Gastrocnemius medialis (tissue), 4 donors: Measurements from ENCODE around the gene NOP58. TPM values are rescaled to one million over a fixed set of nuclear protein-coding genes. Genes with fewer than 3 reads are reported as not detected.

Source experiments
- ATAC-seq, 2 donors: fragments of 150-250 bp; one replicate each; pipeline ENCODE4 v1.9.1; 2016
- DNase-seq, 2 donors: peaks; one replicate each; pipeline ENCODE4 v3.0.0-alpha.2; 2019
- H3K27ac ChIP-seq, 4 donors: fragments of 200-600 bp; sonication (generic); 1 replicate in 1 of 4; 2 replicates in 3 of 4; pipeline ENCODE4 v1.5.1; 2016 to 2018; ENCODE audit warnings: mild to moderate bottlenecking in 2 of 4, moderate library complexity in 1 of 4
- H3K27me3 ChIP-seq, 3 donors: fragments of 200-600 bp; sonication (generic) in 2 of 3; 1 replicate in 1 of 3; 2 replicates in 2 of 3; pipeline versions ENCODE4 v1.5.1 to v1.6.0; 2016 to 2019; ENCODE audit warnings: mild to moderate bottlenecking in 1 of 3, moderate library complexity in 1 of 3
- H3K36me3 ChIP-seq, 2 donors: fragments of 200-600 bp; sonication (generic) in 1 of 2; one replicate each; pipeline ENCODE4 v1.5.1; 2017 to 2018
- H3K4me1 ChIP-seq, 2 donors: fragments of 200-600 bp; sonication (generic) in 1 of 2; one replicate each; pipeline ENCODE4 v1.5.1; 2016 to 2017; ENCODE audit warnings: mild to moderate bottlenecking in 2 of 2
- H3K4me3 ChIP-seq, 4 donors: fragments of 200-600 bp; sonication (generic) in 3 of 4; 1 replicate in 1 of 4; 2 replicates in 3 of 4; pipeline ENCODE4 v1.5.1; 2016 to 2019; ENCODE audit warnings: mild to moderate bottlenecking in 2 of 4
- H3K9me3 ChIP-seq, 3 donors: fragments of 200-600 bp; sonication (generic) in 2 of 3; 1 replicate in 1 of 3; 2 replicates in 2 of 3; pipeline ENCODE4 v1.5.1; 2016 to 2019
- CTCF ChIP-seq, 5 experiments: fragments of 450-650 bp in 3 of 5; fragments of 200-600 bp in 2 of 5; sonication (generic) in 2 of 5; IDR thresholded peaks in 4 of 5; conservative IDR thresholded peaks in 1 of 5; 1 replicate in 4 of 5; 2 replicates in 1 of 5; pipeline ENCODE4 v1.5.1; 2016 to 2019; ENCODE audit warnings: antibody characterized with exemption in 5 of 5, mild to moderate bottlenecking in 3 of 5, moderate library complexity in 3 of 5
- POLR2A ChIP-seq, 2 donors: fragments of 450-650 bp; IDR thresholded peaks; one replicate each; pipeline ENCODE4 v1.6.1; 2017; ENCODE audit warnings: antibody characterized with exemption in 2 of 2, mild to moderate bottlenecking in 2 of 2, moderate library complexity in 2 of 2
- in situ Hi-C, 4 donors: fragments of 200-750 bp; cut with MboI; loops; one replicate each; pipeline versions ENCODE4 v1.15.0 to v1.8.0; 2017; ENCODE audit warnings: low sequenced_read_pairs in 4 of 4
- intact Hi-C: fragments of 100-400 bp; cut with DNase I; formaldehyde crosslinking; loops from one replicate; pipeline ENCODE4 v1.15.1; 2023; ENCODE audit warnings: low total_unique reads
- total RNA-seq, 4 donors: library from RNA; depleted of rRNA; stranded (reverse); fragments of >200 nt; gene quantifications; one replicate each; pipeline versions ENCODE4 v1.1.0 to v1.2.3, GENCODE V29; 2016

The NOP58 gene
- total RNA-seq, 4 donors from 2014 or later: 22.5 to 69.9 (median 31.7) TPM

GRCh38 chr2:202337151-202337550 lies 71.6 kb downstream of the NOP58 start:
- no peak overlapping the region for H3K4me3 ChIP-seq
- DNase-seq (no peak), ATAC-seq (no peak)
- TF ChIP-seq CTCF (IDR thresholded peaks at IDR 0.05 in 4 of 5, conservative IDR thresholded peaks at IDR 0.05 in 1 of 5) (no peak), POLR2A (IDR thresholded peaks at IDR 0.05) (no peak)
- no peaks in the 10 kb centered on the region for H3K27me3 ChIP-seq
- no peak overlapping the region for H3K27ac ChIP-seq
- no peaks in the 10 kb centered on the region for H3K9me3 ChIP-seq
- intact Hi-C loops (no loop called here), in situ Hi-C loops (no loop called here)
- H3K4me1 ChIP-seq: no peaks in the 10 kb centered on the region
- H3K36me3 ChIP-seq: no peaks in the 10 kb centered on the region

GRCh38 chr2:202337706-202338346 lies 72.3 kb downstream of the NOP58 start:
- no peaks in the 10 kb centered on the region for H3K4me1 ChIP-seq
- H3K36me3 ChIP-seq: no peaks in the 10 kb centered on the region
- in situ Hi-C loops (no loop called here), intact Hi-C loops (no loop called here)
- no peaks in the 10 kb centered on the region for H3K27me3 ChIP-seq
- no peak overlapping the region for H3K27ac ChIP-seq
- ATAC-seq (no peak), DNase-seq (no peak)
- no peaks in the 10 kb centered on the region for H3K9me3 ChIP-seq
- H3K4me3 ChIP-seq: no peak overlapping the region
- no peak for TF ChIP-seq POLR2A (IDR thresholded peaks at IDR 0.05)
- TF ChIP-seq CTCF (IDR thresholded peaks at IDR 0.05 in 4 of 5, conservative IDR thresholded peaks at IDR 0.05 in 1 of 5): no peak

GRCh38 chr2:202339071-202339870 lies 73.7 kb downstream of the NOP58 start:
- Histone ChIP-seq H3K27ac (no peak overlapping the region), H3K27me3 (no peaks in the 10 kb centered on the region), H3K4me1 (no peaks in the 10 kb centered on the region), H3K9me3 (no peaks in the 10 kb centered on the region), H3K36me3 (no peaks in the 10 kb centered on the region), H3K4me3 (no peak overlapping the region)
- in situ Hi-C loops (no loop called here), intact Hi-C loops (no loop called here)
- no peak for DNase-seq
- no peak for TF ChIP-seq CTCF (IDR thresholded peaks at IDR 0.05 in 4 of 5, conservative IDR thresholded peaks at IDR 0.05 in 1 of 5)
- TF ChIP-seq POLR2A (IDR thresholded peaks at IDR 0.05): no peak
- no peak for ATAC-seq

- intact Hi-C loops: no loop called here
- DNase-seq: no peak
These were observed 78.6 kb downstream of the NOP58 start for GRCh38 chr2:202344178-202344577.

More at GRCh38 chr2:202344178-202344577, 78.6 kb downstream of the NOP58 start:
- H3K4me3 ChIP-seq: no peak overlapping the region
- H3K27ac ChIP-seq: no peak overlapping the region
- ATAC-seq: no peak
- H3K9me3 ChIP-seq: no peaks in the 10 kb centered on the region
- in situ Hi-C loops: no loop called here
- TF ChIP-seq CTCF (IDR thresholded peaks at IDR 0.05 in 4 of 5, conservative IDR thresholded peaks at IDR 0.05 in 1 of 5): no peak
- TF ChIP-seq POLR2A (IDR thresholded peaks at IDR 0.05): no peak
- H3K4me1 ChIP-seq: no peaks in the 10 kb centered on the region
- H3K27me3 ChIP-seq: no peaks in the 10 kb centered on the region
- H3K36me3 ChIP-seq: no peaks in the 10 kb centered on the region
